Activated CD4-positive, CD25-positive, alpha-beta regulatory T cell (primary cell): ENCODE measurements around the gene PRODH.
"Not testable (repeated sequence)": the region's sequence is repeated elsewhere in the genome, so short reads cannot be mapped to it uniquely, and the experiment has no call there.

ENCODE experiments used
- DNase-seq, 4 experiments: peaks; one replicate each; lab custom pipeline; 2025; lab: John Stamatoyannopoulos, UW

Gene PRODH

GRCh38 chr22:18905540-18906409, 30.3 kb downstream of the PRODH start, which contains the start of gene DGCR6:
DGCR6 (plus strand) TSS chr22:18906320; CDS start chr22:18906375, 55 bp downstream.
- DNase-seq: no peak

- DNase-seq: not testable (repeated sequence)
Measured at GRCh38 chr22:18896037-18896657, 39.9 kb downstream of the PRODH start.

- DNase-seq: not testable (repeated sequence)
Measured at GRCh38 chr22:18893775-18894174, 42.3 kb downstream of the PRODH start.

- not testable (repeated sequence) for DNase-seq
Measured at GRCh38 chr22:18890510-18891192, 45.4 kb downstream of the PRODH start.

GRCh38 chr22:18888115-18888514, 48.0 kb downstream of the PRODH start:
- no peak for DNase-seq

- not testable (repeated sequence) for DNase-seq
Measured at GRCh38 chr22:18884465-18884864, 51.6 kb downstream of the PRODH start.

GRCh38 chr22:18881260-18881659, 54.8 kb downstream of the PRODH start:
- not testable (repeated sequence) for DNase-seq
